ENCODE measurements around the gene UNC5C.

GRCh38 chr4:95153182-95153581 is 395.6 kb downstream of the UNC5C start:
- TF ChIP-seq CTCF (tag by site-specific recombination; IDR thresholded peaks at IDR 0.05): no peak
- no peak for TF ChIP-seq KLF17 (tag by site-specific recombination; IDR thresholded peaks at IDR 0.05)
- no peak for TF ChIP-seq ZNF660 (tag by site-specific recombination; IDR thresholded peaks at IDR 0.05)
- no peak for TF ChIP-seq HIC1 (tag by site-specific recombination; IDR thresholded peaks at IDR 0.05)
- no peak for TF ChIP-seq ZNF146 (tag by site-specific recombination; IDR thresholded peaks at IDR 0.05)
- no peak for TF ChIP-seq IKZF3 (tag by site-specific recombination; IDR thresholded peaks at IDR 0.05)
- no peak for TF ChIP-seq KLF9 (tag by site-specific recombination; IDR thresholded peaks at IDR 0.05; ENCODE audit: low read depth)
- TF ChIP-seq ZNF341 (tag by site-specific recombination; IDR thresholded peaks at IDR 0.05; ENCODE audit: low read depth): no peak
- no peak for TF ChIP-seq KLF10 (tag by site-specific recombination; IDR thresholded peaks at IDR 0.05)
- no peak for TF ChIP-seq ZNF791 (tag by site-specific recombination; IDR thresholded peaks at IDR 0.05)
- TF ChIP-seq SALL2 (tag by site-specific recombination; IDR thresholded peaks at IDR 0.05; ENCODE audit: borderline replicate concordance): no peak
- no peak for TF ChIP-seq ZNF2 (tag by site-specific recombination; IDR thresholded peaks at IDR 0.05)

Data from HEK293 (cell line).